ENCODE measurements around the gene RHOA. TPM values are rescaled to one million over a fixed set of nuclear protein-coding genes. Genes with fewer than 3 reads are reported as not detected.

RHOA gene
- total and polyA plus RNA-seq, 2 of the 8 experiments (the other 6 are each of a cell fraction or from before 2014, with no cell fraction given), result 176 to 397 TPM

DNA sequence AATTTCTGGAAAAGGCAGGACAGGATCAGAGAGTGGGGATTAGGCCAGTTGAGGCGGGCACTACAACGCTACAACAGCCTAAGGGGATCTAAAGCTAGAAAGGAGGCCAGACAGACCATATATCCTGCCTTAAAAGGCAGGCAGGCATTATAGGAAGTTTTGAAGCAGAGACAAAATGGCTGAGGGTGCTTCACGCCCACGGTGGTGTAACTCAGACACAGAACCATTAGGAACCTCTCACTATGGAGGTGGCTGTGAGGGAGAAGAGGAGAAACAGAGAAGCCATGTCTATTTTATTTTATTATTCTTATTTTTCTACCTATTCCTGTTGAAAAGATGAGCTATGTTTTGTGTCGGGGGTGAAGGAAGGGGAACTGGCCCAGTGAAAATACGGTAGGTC lies 69.8 kb downstream of the RHOA start:
- CTCF ChIA-PET (ENCODE audit: partially characterized antibody), result interaction anchor here (0.6 to 1.5 kb wide), 2 partner anchors 9 to 265 kb away, joined by 3 to 6 read pairs; no protein-coding TSS in a partner anchor
- Histone ChIP-seq H2BK5ac (ENCODE audit: low read depth, low read length) (no peak overlapping the region), H3K27me3 (replicated peaks in 1 of 4; ENCODE audit: control insufficient read depth in 3 of 4, extremely low read depth in 1 of 4, insufficient read depth in 3 of 4, low read length in 3 of 4) (no peaks in the 10 kb centered on the region; a peak in 1 of 7 replicates), H3K27ac (ENCODE audit: low read depth, low read length) (no peak overlapping the region), H3K18ac (ENCODE audit: extremely low read depth, low read length) (no peak overlapping the region), H2BK12ac (ENCODE audit: low read depth, low read length) (no peak overlapping the region), H3K4me1 (replicated peaks in 1 of 4; ENCODE audit: control insufficient read depth in 3 of 4, insufficient read depth in 4 of 4, low read length in 3 of 4) (peaks cover 0 to 11% (median 5%) of the 10 kb centered on the region in 4 experiments; a peak in 4 of 7 replicates), H4K20me1 (replicated peaks in 1 of 2; ENCODE audit: control insufficient read depth in 1 of 2, insufficient read depth in 2 of 2, low read length in 2 of 2) (no peaks in the 10 kb centered on the region), H2AK5ac (ENCODE audit: low read depth, low read length) (no peak overlapping the region), H2AFZ (ENCODE audit: low read length) (no peak overlapping the region), H3K23me2 (ENCODE audit: low read depth, low read length) (peaks cover 8% of the 10 kb centered on the region), H3K79me2 (ENCODE audit: control insufficient read depth in 1 of 2, insufficient read depth in 2 of 2, low read length in 2 of 2) (peaks cover 0 to 5% of the 10 kb centered on the region in 2 experiments; a peak in 1 of 4 replicates), H2BK120ac (replicated peaks; ENCODE audit: low read depth, low read length) (no peak overlapping the region), H3K4me3 (ENCODE audit: extremely low read depth in 1 of 4, insufficient read depth in 2 of 4, low read depth in 3 of 4, low read length in 4 of 4) (no peak overlapping the region), H3K56ac (replicated peaks; ENCODE audit: insufficient read length, low read depth, low read length) (no peak overlapping the region), H4K8ac (ENCODE audit: extremely low read depth, insufficient read depth, low read length) (no peak overlapping the region), H3K23ac (ENCODE audit: insufficient read length) (no peak overlapping the region), H2BK15ac (ENCODE audit: low read length) (0 out of 2 replicates have a peak overlapping the region, but pooled peaks have one; percentile 10), H3K79me1 (ENCODE audit: low read depth, low read length) (no peaks in the 10 kb centered on the region), H3K36me3 (ENCODE audit: control insufficient read depth in 2 of 4, insufficient read depth in 4 of 4, low read length in 3 of 4) (no peaks in the 10 kb centered on the region; a peak in 1 of 8 replicates), H3K9me3 (ENCODE audit: insufficient read depth in 2 of 2, low read depth in 1 of 2, low read length in 1 of 2) (no peaks in the 10 kb centered on the region), H2BK20ac (ENCODE audit: low read length) (no peak overlapping the region), H3K4me2 (ENCODE audit: insufficient read depth in 1 of 2, low read depth in 2 of 2, low read length in 2 of 2) (no peak overlapping the region), H3K4ac (replicated peaks; ENCODE audit: insufficient read length, low read depth, low read length) (no peak overlapping the region), H3K9ac (replicated peaks in 1 of 4; ENCODE audit: extremely low read depth in 1 of 4, low read depth in 3 of 4, low read length in 3 of 4) (no peak overlapping the region), H4K91ac (replicated peaks; ENCODE audit: insufficient read length, low read length) (no peak overlapping the region), H3K14ac (ENCODE audit: insufficient read length) (no peak overlapping the region), H4K5ac (ENCODE audit: insufficient read length, low read depth, low read length) (no peak overlapping the region)
- TF ChIP-seq TCF12 (IDR thresholded peaks at IDR 0.05; ENCODE audit: low read depth, low read length) (no peak), GTF2F1 (IDR thresholded peaks at IDR 0.05; ENCODE audit: borderline replicate concordance, low read depth, low read length) (no peak), BCL11A (IDR thresholded peaks at IDR 0.05; ENCODE audit: low read depth in 2 of 2, low read length in 2 of 2) (no peak)
- 97% methylated on average over 6 of the region's 6 CpGs; no CpG with 5 or more reads in 1 of the 2 experiments for WGBS, 2 experiments (ENCODE audit: extremely low coverage in 1 of 2, insufficient coverage in 1 of 2, insufficient read length in 1 of 2, insufficient replicate concordance in 2 of 2, low coverage in 1 of 2, low lambda C conversion rate in 2 of 2, missing lambda C conversion rate in 1 of 2)
- POLR2A ChIA-PET (ENCODE audit: partially characterized antibody), result no interaction called here
- DNase-seq (ENCODE audit: low read depth in 1 of 2, low spot score in 2 of 2) (no peak), FAIRE-seq (no peak)
